Astrocyte (in vitro differentiated cells and primary cell): Measurements from ENCODE around the gene MTNR1A. TPM values are rescaled to one million over a fixed set of nuclear protein-coding genes. Genes with fewer than 3 reads are reported as not detected.
"Not testable (repeated sequence)": the region's sequence is repeated elsewhere in the genome, so short reads cannot be mapped to it uniquely, and the experiment has no call there.

Experiments used
- DNase-seq: peaks from one replicate; pipeline ENCODE4 v3.0.0-alpha.2; 2010; ENCODE audit warnings: low read depth
- FAIRE-seq: peaks from 2 replicates; lab custom pipeline; 2011; peaks lifted over from hg19 to GRCh38; lab: Jason Lieb, UNC
- H2AFZ ChIP-seq: 2 replicates; pipeline ENCODE4 v1.6.0; 2012; ENCODE audit warnings: low read depth, low read length, inconsistent platforms
- H3K27ac ChIP-seq: 2 replicates; pipeline ENCODE4 v1.5.1; 2011; ENCODE audit warnings: low read depth, low read length, inconsistent platforms
- H3K27me3 ChIP-seq: 2 replicates; pipeline ENCODE4 v1.6.0; 2011; ENCODE audit warnings: low read length, inconsistent platforms; ENCODE audit not compliant: insufficient read depth
- H3K36me3 ChIP-seq: 2 replicates; pipeline ENCODE4 v1.5.1; 2011; ENCODE audit warnings: low read length, inconsistent platforms; ENCODE audit not compliant: insufficient read depth
- H3K4me1 ChIP-seq: 2 replicates; pipeline ENCODE4 v1.5.1; 2011; ENCODE audit warnings: low read length, inconsistent platforms; ENCODE audit not compliant: insufficient read depth
- H3K4me2 ChIP-seq: 2 replicates; pipeline ENCODE4 v1.6.0; 2012; ENCODE audit warnings: low read length, inconsistent platforms
- H3K4me3 ChIP-seq: 2 replicates; pipeline ENCODE4 v1.5.1; 2011; ENCODE audit warnings: low read depth, mild to moderate bottlenecking, low read length, inconsistent platforms; ENCODE audit not compliant: insufficient read depth
- H3K79me2 ChIP-seq: 2 replicates; pipeline ENCODE4 v1.6.0; 2012; ENCODE audit warnings: mild to moderate bottlenecking, low read length, inconsistent platforms; ENCODE audit not compliant: insufficient read depth
- H3K9ac ChIP-seq: 2 replicates; pipeline ENCODE4 v1.6.0; 2012; ENCODE audit warnings: mild to moderate bottlenecking, low read length, inconsistent platforms
- H3K9me3 ChIP-seq: 2 replicates; pipeline ENCODE4 v1.5.1; 2012; ENCODE audit warnings: low read depth, mild to moderate bottlenecking, low read length, inconsistent platforms; ENCODE audit not compliant: insufficient read depth
- H4K20me1 ChIP-seq: 2 replicates; pipeline ENCODE4 v1.6.0; 2012; ENCODE audit warnings: low read length, inconsistent platforms; ENCODE audit not compliant: insufficient read depth
- H3K27ac Mint-ChIP-seq: one replicate; pipeline ENCODE4 v1.8.0; 2021; ENCODE audit warnings: mild to moderate bottlenecking, mixed read lengths; ENCODE audit not compliant: unreplicated experiment
- H3K27me3 Mint-ChIP-seq: one replicate; pipeline ENCODE4 v1.8.0; 2021; ENCODE audit warnings: low read depth, mixed read lengths; ENCODE audit not compliant: unreplicated experiment
- H3K36me3 Mint-ChIP-seq: one replicate; pipeline ENCODE4 v1.8.0; 2021; ENCODE audit warnings: low read depth, mixed read lengths; ENCODE audit not compliant: unreplicated experiment
- H3K4me1 Mint-ChIP-seq: one replicate; pipeline ENCODE4 v1.8.0; 2021; ENCODE audit warnings: low read depth, mixed read lengths; ENCODE audit not compliant: unreplicated experiment
- H3K4me3 Mint-ChIP-seq: one replicate; pipeline ENCODE4 v1.8.0; 2021; ENCODE audit warnings: mild to moderate bottlenecking, moderate library complexity, mixed read lengths; ENCODE audit not compliant: unreplicated experiment
- H3K9me3 Mint-ChIP-seq: one replicate; pipeline ENCODE4 v1.8.0; 2021; ENCODE audit warnings: mild to moderate bottlenecking, mixed read lengths; ENCODE audit not compliant: unreplicated experiment
- CTCF ChIP-seq: IDR thresholded peaks from 2 replicates; pipeline ENCODE4 v1.5.1; 2011; ENCODE audit warnings: low read depth, mild to moderate bottlenecking, inconsistent platforms, low read length, moderate library complexity; ENCODE audit not compliant: insufficient read depth
- EZH2 ChIP-seq: IDR thresholded peaks from 2 replicates; pipeline ENCODE4 v1.6.1; 2012; ENCODE audit warnings: mild to moderate bottlenecking, low read length, inconsistent platforms; ENCODE audit not compliant: insufficient read depth
- total RNA-seq: library from RNA; stranded (reverse); gene quantifications from 2 replicates; pipeline ENCODE4 v1.2.1, GENCODE V29; 2021

The MTNR1A gene
- total RNA-seq, 1 donor from 2014 or later, result 0.34 TPM

DNA sequence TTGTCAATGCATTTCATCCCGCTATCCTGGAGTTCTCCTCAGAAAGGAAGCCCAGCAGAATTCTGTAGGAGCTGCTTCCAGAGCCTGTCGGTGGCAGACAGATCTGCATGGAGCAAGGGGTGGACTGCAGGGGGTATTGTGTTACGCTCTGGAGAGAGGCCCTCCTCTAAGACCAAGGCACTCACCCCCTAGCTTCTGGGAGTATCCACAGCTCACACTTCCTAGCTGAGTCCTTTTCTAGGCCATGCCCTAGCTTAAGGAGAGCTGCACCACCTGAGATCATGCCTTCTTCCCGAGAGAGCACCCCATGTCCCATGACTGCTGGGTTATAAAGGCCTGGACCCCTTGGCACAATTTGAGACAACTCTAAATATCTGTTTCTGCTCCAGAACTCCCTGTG lies 39.1 kb downstream of the MTNR1A start:
- peaks cover 4% of the 10 kb centered on the region for H3K4me1 Mint-ChIP-seq
- H3K9me3 Mint-ChIP-seq, result peaks cover 6% of the 10 kb centered on the region
- H3K4me1 ChIP-seq, result no peaks in the 10 kb centered on the region
- FAIRE-seq (no peak), DNase-seq (no peak)
- H3K4me3 Mint-ChIP-seq, result no peak overlapping the region
- H3K9ac ChIP-seq, result no peak overlapping the region
- H3K36me3 Mint-ChIP-seq, result no peaks in the 10 kb centered on the region
- H3K27me3 ChIP-seq, result no peaks in the 10 kb centered on the region
- TF ChIP-seq CTCF, result no peak
- no peaks in the 10 kb centered on the region for H3K79me2 ChIP-seq
- H3K4me2 ChIP-seq, result no peak overlapping the region
- no peak overlapping the region for H2AFZ ChIP-seq
- H3K27me3 Mint-ChIP-seq, result no peaks in the 10 kb centered on the region
- no peaks in the 10 kb centered on the region for H4K20me1 ChIP-seq
- no peaks in the 10 kb centered on the region for H3K36me3 ChIP-seq
- no peak overlapping the region for H3K27ac Mint-ChIP-seq
- no peak overlapping the region for H3K27ac ChIP-seq
- no peak overlapping the region for H3K4me3 ChIP-seq
- H3K9me3 ChIP-seq, result peaks cover 3% of the 10 kb centered on the region

- H3K27ac Mint-ChIP-seq, result no peak overlapping the region
- FAIRE-seq, result no peak
- H3K79me2 ChIP-seq, result no peaks in the 10 kb centered on the region
- no peaks in the 10 kb centered on the region for H3K36me3 Mint-ChIP-seq
- H3K4me1 ChIP-seq, result no peaks in the 10 kb centered on the region
- H3K4me1 Mint-ChIP-seq, result peaks cover 4% of the 10 kb centered on the region
- no peak overlapping the region for H3K9ac ChIP-seq
- H3K27me3 Mint-ChIP-seq, result no peaks in the 10 kb centered on the region
- no peaks in the 10 kb centered on the region for H3K27me3 ChIP-seq
- peaks cover 7% of the 10 kb centered on the region for H3K9me3 ChIP-seq
- H3K9me3 Mint-ChIP-seq, result peaks cover 11% of the 10 kb centered on the region
- no peak overlapping the region for H3K27ac ChIP-seq
- no peaks in the 10 kb centered on the region for H3K36me3 ChIP-seq
- H3K4me2 ChIP-seq, result no peak overlapping the region
- H3K4me3 ChIP-seq, result no peak overlapping the region
- no peak overlapping the region for H3K4me3 Mint-ChIP-seq
- H2AFZ ChIP-seq, result no peak overlapping the region
- no peaks in the 10 kb centered on the region for H4K20me1 ChIP-seq
- DNase-seq, result no peak
- TF ChIP-seq EZH2 (no peak), CTCF (no peak)
These were observed 41.0 kb downstream of the MTNR1A start for GRCh38 chr4:186514271-186514950.

DNA sequence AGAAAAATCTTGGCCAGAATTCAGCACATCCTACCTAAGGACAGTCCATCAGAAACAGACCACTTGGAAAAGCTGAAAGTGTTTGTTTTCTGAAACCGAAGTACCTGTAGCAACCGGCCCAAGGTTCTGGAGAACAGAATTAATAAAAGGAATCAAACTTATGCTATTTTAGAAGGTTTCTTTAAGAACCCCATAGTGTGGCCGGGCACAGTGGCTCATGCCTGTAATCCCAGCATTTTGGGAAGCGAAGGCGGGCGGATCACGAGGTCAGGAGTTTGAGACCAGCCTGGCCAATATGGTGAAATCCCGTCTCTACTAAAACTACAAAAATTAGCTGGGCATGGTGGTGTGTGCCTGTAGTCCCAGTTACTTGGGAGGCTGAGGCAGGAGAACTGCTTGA lies 50.6 kb downstream of the MTNR1A start:
- H3K4me3 Mint-ChIP-seq, result not testable (repeated sequence)

More for the DNA sequence above, 50.6 kb downstream of the MTNR1A start:
- not testable (repeated sequence) for H3K79me2 ChIP-seq, H3K4me2 ChIP-seq, H3K9me3 ChIP-seq, H4K20me1 ChIP-seq, H2AFZ ChIP-seq, DNase-seq, H3K27ac ChIP-seq, H3K27ac Mint-ChIP-seq, H3K4me1 ChIP-seq, H3K36me3 Mint-ChIP-seq, H3K9me3 Mint-ChIP-seq, H3K36me3 ChIP-seq, FAIRE-seq, H3K4me1 Mint-ChIP-seq, H3K4me3 ChIP-seq, H3K9ac ChIP-seq, H3K27me3 ChIP-seq
- peaks cover 11% of the 10 kb centered on the region for H3K27me3 Mint-ChIP-seq
